HG02642 (cell line): ENCODE measurements around the gene ATP8A1.

Source experiments
- ATAC-seq: cut with Tn5 transposase; IDR thresholded peaks from one replicate; pipeline ENCODE4 v1.9.1; 2021; ENCODE audit warnings: mild to moderate bottlenecking; ENCODE audit not compliant: unreplicated experiment, poor library complexity

Gene ATP8A1

DNA sequence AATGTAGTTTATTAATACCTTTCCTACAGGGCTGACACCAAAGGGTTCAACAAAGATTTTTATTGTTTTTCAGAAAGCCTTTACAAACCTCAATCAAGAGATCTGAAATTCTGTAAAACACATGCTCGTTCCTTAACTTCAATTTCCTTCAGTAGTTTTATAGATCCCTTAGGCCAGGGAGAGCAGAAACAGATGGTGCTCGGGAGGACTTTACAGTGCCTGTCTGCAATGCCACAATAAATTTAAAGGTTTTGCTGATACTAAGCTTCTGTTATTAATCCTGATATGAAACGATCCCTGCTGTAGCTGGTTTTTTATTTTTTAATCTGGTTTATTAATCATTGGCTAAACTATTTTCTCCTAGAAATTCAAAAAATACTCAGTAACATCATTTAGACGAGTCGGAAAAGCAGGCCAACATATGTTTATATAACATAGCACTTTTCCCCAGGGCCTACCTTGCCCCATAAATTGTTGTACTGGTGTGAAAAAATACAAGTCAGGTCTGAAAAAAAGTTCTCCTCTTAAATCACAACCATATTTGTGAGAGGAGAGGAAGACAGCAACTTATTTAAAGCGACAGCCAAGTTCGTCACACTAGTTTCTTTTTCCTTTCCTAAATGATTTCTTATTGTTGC, 219.9 kb downstream of the ATP8A1 start:
- ATAC-seq: no peak

- ATAC-seq: no peak
Measured at GRCh38 chr4:42428036-42428435, 228.9 kb downstream of the ATP8A1 start.

DNA sequence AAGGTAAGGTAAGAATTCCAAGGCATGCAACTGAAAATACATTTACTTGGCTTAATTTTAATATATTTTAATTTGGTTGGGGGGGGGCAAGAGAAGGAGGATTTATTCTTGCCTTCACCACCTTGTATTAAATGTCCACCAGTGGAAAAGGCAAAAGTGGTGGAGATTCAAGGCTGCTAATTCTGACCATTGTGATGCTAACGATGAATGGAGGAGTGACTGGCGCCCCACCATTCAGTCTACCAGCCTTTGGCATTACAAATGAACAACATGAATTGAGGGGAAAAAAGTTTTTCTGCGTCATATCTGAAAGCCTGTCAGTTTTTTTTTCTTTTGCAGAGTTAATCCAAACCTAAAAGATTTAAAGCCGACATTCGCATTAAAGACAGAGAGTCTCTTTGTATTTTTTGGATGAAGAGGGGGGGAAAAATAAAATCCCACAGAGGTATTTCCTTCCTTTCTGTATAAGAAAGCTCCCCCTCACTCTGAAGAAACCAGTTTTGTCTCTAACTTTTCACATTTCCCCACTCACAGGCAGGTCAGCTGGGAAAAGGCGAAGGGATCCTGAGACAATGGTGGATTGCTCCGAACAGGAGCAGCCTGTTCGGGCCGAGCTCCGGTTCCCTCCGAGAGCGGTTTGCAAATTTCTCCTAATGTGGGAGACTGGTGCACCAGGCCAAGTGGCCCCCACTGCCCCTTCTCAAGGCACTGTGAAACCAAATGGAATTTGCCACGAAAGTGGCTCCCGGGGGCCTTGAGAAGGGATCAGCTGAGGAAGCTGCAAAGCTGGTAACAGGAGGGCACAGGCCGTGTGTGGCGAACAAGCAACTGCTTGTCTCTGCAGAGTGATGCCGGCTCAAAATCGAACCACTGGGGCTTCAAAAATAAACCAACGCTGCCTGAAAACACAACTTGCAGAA, 231.5 kb downstream of the ATP8A1 start:
- no peak for ATAC-seq

DNA sequence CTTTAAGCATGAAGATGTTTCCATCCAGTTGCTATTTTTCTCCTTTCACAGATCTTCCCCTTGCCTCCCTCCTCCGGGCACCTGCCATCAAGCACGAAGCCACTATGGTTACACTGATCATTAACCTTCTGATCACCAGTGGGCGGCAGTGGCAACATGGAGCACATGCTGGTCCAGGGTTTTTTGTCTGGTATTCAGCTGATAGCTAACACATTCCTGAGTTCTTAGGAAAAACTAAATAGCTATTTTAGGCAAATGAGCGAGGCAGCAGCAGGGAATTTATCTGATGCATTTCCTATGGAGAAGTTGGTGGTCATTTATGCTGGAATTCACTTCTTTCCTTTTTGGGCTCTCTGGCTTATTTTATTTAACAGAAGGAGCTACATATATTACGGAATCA, 236.8 kb downstream of the ATP8A1 start:
- ATAC-seq: no peak

DNA sequence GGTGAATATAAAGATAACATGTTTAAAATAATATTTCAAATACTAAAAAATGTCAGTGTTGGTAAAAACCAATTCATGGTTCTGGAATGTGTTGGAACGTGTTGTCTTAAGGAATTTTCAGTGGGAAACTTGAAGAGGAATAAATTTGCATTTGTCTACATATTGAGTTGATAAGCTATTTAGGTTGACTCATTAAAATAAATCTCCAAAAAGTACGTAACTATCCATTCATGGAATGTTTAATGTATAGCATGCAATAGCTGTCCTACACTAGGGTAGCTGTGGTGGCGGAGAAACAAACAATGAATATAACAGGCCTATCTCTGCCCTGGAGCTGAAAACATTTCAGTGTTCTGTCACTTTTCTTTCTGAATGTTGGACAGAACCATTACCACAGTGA, 239.4 kb downstream of the ATP8A1 start:
- ATAC-seq: no peak

DNA sequence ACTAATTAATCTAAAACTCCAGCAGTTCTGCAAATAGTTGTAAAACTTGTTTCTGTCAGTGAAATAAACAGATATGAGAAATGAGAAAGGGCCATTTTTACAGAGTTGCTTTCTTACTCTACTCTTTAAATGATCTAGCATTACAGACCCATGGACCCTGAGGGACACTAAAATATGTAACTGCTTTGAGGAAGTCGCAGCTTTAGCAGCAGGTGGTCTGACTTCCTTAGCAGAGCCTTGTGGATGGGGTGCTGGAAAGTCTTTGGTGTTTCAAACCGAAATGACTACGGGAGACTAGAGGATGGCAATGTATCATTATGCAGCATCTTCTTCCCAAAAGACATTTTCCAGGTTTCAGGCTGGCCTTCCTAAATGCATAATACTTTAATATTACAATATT, 240.9 kb downstream of the ATP8A1 start:
- no peak for ATAC-seq

DNA sequence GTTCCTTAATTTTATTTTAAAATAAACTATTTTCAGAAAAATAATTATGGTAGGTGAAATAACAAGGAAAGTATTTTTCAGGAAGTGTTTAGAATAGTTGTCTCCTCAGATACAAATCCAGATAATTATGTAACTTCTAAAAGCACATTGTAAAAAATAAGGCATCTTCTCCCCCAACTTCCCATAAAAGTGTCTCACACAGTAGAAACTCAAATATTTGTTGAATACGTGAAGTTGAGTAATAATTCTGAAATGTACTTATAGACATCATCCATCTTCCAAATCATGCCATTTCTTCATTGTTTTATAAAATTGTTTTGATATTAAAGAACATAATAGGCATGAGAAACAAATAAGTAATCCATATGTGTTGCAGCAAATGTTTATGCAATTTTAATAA, 241.6 kb downstream of the ATP8A1 start:
- ATAC-seq: no peak

DNA sequence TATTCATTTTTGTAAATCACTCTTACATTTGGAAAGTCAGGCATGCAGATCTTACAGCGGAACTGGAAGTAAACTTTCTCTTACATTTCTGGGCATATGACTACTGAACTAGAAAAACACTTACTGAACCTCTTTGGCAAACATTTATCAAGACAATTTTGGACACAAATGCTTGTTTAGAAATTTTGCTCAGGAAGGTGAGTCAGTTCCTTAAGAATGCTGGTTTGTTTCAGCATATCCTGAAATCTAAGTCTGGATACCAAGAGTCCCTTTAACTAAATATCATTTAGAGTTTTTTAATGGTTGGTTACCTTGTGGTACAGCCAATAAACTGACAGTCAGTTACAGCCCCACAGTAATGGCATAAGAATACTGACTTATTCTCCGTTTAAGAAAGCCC, 244.7 kb downstream of the ATP8A1 start:
- no peak for ATAC-seq

GRCh38 chr4:42411803-42412202, 245.1 kb downstream of the ATP8A1 start:
- no peak for ATAC-seq

- no peak for ATAC-seq
Measured at GRCh38 chr4:42410446-42410845, 246.5 kb downstream of the ATP8A1 start.

GRCh38 chr4:42404001-42404400, 252.9 kb downstream of the ATP8A1 start:
- no peak for ATAC-seq

GRCh38 chr4:42401171-42401570, 255.7 kb downstream of the ATP8A1 start:
- ATAC-seq: no peak

- no peak for ATAC-seq
Measured at GRCh38 chr4:42399393-42399792, 257.5 kb downstream of the ATP8A1 start.

DNA sequence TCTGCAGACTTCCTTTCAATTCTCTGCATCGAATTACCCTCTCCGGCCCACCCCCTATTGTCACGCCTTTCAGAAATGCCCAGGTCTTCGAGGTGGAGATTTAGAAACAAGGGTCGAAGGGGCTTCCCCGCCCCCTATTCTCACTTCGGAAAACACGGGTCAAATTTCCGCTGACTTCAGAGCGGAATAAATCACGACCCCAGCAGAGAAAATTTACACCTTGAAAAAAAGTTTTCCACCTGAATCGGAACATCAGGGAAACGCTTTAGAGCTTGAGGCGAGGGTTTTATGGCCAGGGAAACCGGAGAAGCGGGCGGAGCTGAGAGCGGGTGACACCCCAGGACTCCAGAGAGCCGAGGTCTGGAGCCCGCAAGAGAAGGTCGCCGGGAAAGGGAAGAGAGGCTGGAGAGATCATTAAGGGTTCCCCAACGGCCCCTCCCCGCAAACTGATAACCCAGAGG, 258.0 kb downstream of the ATP8A1 start:
- no peak for ATAC-seq

DNA sequence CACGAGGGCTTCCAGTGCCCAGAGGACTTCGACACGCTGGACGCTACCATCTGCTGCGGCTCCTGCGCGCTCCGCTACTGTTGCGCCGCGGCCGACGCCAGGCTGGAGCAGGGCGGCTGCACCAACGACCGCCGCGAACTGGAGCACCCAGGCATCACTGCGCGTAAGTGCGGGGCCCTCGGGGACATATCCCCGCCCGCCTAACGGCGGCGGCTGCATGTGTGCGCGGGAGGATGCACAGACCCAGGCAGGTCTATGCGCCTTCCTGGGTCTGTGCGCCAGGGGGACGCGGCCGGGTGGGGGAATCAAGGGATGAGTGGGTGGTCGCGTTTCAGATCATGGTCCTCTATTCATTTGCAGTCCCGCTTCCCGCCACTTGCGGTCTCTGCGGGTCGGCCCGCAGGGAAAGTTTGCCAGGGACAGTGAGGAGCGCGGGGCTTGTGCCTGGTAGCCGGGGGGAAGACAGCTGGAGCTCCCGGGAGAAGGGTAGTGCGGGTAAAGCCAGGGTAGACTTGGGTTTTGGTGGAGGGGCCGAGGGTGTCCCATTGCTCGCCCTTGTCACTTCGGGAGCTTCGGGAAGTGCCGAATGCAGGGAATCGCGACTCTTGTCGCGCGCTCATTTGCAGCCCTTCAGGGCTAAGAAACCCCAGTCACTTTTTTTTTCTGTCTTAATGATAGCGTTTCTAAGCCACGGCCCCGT, 258.6 kb downstream of the ATP8A1 start:
- ATAC-seq: peak; percentile 29

DNA sequence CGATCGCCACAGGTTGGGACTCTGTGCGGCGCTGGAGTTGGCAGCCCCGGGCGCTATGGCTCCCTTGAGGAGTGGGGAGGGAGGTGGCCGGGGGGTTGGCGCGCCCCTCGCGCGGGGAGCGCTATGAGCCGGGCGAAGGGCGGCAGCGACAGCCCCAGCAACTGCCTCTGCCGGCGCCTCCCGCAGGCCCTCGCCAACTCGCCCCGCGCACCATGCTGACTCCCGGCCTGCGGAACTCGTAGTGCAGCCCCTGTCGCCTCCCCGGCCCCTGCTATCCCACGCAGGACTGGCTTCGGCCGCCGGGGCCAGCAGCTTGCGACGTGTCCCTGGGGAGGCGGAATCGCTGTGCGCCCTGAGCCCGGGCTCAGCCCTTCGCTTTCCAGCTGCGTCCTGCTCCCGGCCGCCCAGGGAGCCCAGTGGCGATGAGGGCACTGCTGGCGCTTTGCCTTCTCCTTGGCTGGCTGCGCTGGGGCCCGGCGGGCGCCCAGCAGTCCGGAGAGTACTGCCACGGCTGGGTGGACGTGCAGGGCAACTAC, 259.2 kb downstream of the ATP8A1 start:
- ATAC-seq: peak; percentile 42

DNA sequence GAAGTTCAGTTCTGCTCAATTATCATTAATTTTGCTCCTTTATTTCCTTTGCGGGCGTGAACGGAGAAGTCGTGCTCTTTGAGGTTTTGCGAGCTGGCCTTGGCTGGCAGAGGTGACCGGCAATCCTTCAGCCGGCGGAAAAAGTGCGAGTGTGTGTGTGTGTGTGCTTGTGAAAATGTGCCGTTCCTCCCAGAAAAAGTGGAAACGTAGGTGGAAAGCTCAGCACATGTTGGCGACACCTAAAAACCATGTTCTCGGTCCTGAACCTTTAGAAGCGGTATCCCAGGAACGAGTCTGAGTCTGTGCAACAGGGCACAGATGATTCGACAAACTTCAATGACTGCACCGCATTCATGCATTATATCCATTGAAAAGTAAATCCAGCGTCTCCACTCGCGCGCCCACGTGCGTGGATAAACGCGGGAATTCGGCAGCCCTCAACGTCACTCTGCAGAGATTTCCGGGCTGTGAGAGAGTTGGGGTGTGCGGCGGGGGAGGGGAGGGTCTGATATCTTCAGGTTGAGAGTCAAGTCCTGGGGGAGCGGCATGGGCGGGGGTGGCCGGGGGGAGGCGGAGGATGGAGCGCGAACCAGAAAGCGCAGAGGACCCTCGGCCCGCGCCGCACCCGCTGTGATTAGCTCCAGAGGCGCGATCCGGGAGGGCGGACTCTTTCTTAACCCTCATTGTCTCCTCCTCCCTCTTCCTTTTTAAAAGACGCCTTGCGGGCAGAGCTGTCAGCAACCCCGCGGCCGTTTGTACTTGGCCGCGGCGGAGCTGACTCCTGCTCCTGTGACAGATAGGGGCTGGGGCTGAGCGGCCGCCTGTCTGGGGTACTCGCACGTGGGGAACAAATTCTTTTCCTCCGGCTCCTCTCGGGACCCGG, 259.9 kb downstream of the ATP8A1 start, which contains the start of gene SHISA3:
TSS of gene SHISA3 (plus strand) at position 737 of the 883 bp plus-strand sequence. CDS start 569 bp downstream, outside the sequence.
- ATAC-seq: peak; percentile 54

- ATAC-seq: no peak
Measured at GRCh38 chr4:42396361-42396751, 260.5 kb downstream of the ATP8A1 start.

GRCh38 chr4:42395595-42395994, 261.3 kb downstream of the ATP8A1 start:
- ATAC-seq: no peak

- no peak for ATAC-seq
Measured at GRCh38 chr4:42392436-42392835, 264.5 kb downstream of the ATP8A1 start.
